ENCODE measurements around the gene ARL13B. TPM values are rescaled to one million over a fixed set of nuclear protein-coding genes. Genes with fewer than 3 reads are reported as not detected.

ARL13B gene
- total and polyA plus RNA-seq, 2 of the 4 experiments (the other 2 are of a cell fraction): 2.7 to 3.0 TPM

DNA sequence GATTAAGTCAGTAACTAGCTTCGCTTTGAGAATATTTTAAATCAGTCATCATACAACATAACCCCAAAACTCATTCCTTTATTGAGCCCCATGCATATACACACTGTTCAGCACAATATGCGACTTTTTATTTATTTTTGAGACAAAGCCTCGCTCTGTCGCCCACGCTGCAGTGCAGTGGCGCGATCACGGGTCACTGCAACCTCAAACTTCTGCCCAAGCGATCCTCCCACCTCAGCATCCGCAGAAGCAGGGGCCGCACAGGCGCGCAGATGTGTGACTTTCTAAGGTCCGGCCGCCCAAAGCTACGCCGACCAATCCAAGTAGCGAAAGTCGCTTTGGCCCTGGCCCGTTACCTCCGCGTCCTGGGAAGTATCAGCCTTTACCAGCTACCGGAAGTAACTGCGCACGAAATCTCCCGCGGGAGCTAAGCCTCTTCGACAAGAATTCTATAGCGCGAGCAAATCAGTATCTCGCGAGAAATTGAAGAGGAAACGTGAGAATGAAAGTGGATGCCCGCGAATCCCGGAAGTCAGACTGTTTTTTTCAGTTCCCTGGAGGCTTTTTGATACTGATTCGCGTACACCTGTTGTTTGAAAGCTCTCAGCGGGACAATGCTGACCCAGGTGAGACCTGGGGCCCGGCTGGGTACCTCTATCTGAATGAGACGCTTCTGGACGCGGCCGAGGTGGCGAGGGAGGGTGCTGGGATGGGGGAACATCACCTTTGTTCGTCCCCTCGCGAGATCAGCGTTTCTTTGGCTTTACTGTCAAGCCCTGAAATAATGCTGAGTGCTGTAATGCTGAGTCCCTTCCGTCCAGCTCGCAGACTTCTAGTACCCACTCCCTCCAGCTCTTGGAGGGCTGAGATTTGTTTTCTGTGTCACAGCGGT lies 82.8 kb downstream of the ARL13B start, which contains the start of the genes DHFR2 and NSUN3:
Gene DHFR2, minus strand, starts transcription at position 404 of the 892 bp plus-strand sequence. CDS start 1,405 bp downstream, outside the sequence.
Gene NSUN3, plus strand, starts transcription at position 549 of the 892 bp plus-strand sequence. Its CDS starts 66 bp downstream, at position 615.
- H3K4me2 ChIP-seq (ENCODE audit: low read depth, low read length): peak within 1 kb of the TSS; percentile 79
- in situ Hi-C loops (cut with MboI; ENCODE audit: low sequenced_read_pairs): no loop called here
- POLR2A ChIA-PET (ENCODE audit: unreplicated experiment): interaction anchor here (0.5 kb wide), 1 partner anchor 33 kb away, joined by 3 read pairs; no protein-coding TSS in a partner anchor
- peaks cover 4% of the 10 kb centered on the region for H3K36me3 ChIP-seq (ENCODE audit: control insufficient read depth, insufficient read depth, low read length)
- peak within 1 kb of the TSS; percentile 90 for H2AFZ ChIP-seq (replicated peaks; ENCODE audit: low read length, poor library complexity)
- H3K4me1 ChIP-seq (ENCODE audit: control insufficient read depth, insufficient read depth, low read length): peaks cover 1% of the 10 kb centered on the region; the same call in 1 of the 2 replicates
- peak within 1 kb of the TSS; percentile 96 for H3K14ac ChIP-seq (replicated peaks; ENCODE audit: low read depth, low read length)
- H2BK120ac ChIP-seq (ENCODE audit: low read depth, low read length): peak within 1 kb of the TSS; percentile 89
- peak within 1 kb of the TSS; percentile 78 for H3K18ac ChIP-seq (ENCODE audit: low read depth, low read length)
- peak within 1 kb of the TSS; percentile 88 for H3K4ac ChIP-seq (ENCODE audit: low read depth, low read length)
- H3K4me3 ChIP-seq (ENCODE audit: insufficient read depth, low read depth, low read length): peak within 1 kb of the TSS; percentile 70
- intact Hi-C loops (cut with micrococcal nuclease): loop anchor here (10.0 kb wide), 1 partner anchor 218 kb away; no protein-coding TSS in a partner anchor
- H3K27ac ChIP-seq (ENCODE audit: insufficient read depth, low read length): peak within 1 kb of the TSS; percentile 91
- peak within 1 kb of the TSS; percentile 14; the same call in 1 of the 2 replicates for H2AK5ac ChIP-seq (ENCODE audit: low read depth, low read length)
- TSS peak; percentile 66 for BruUV-seq (replicated peaks)
- peak within 1 kb of the TSS; percentile 84 for H2BK5ac ChIP-seq (ENCODE audit: low read depth, low read length, poor library complexity, severe bottlenecking)
- H3K9ac ChIP-seq (ENCODE audit: low read depth, low read length): peak within 1 kb of the TSS; percentile 92
- 0% methylated on average over 22 of the region's 52 CpGs; no CpG with 5 or more reads in 1 of the 2 experiments for WGBS, 2 experiments (ENCODE audit: extremely low coverage in 2 of 2, insufficient read length in 1 of 2)
- H2BK15ac ChIP-seq (ENCODE audit: low read depth, low read length): peak within 1 kb of the TSS; percentile 22; the same call in 1 of the 3 replicates
- dilution Hi-C loops (cut with HindIII; ENCODE audit: low sequenced_read_pairs, unreplicated experiment): no loop called here
- peak within 1 kb of the TSS; percentile 89 for H4K5ac ChIP-seq (ENCODE audit: low read depth, low read length)
- H4K8ac ChIP-seq (ENCODE audit: low read depth in 2 of 2, low read length in 2 of 2): peak within 1 kb of the TSS; percentile 61 to 95
- CTCF ChIA-PET: no interaction called here
- H3K9me1 ChIP-seq (ENCODE audit: insufficient read depth, low read length): no peaks in the 10 kb centered on the region
- H4K20me1 ChIP-seq (ENCODE audit: insufficient read depth, low read length): no peaks in the 10 kb centered on the region
- peak within 1 kb of the TSS; percentile 76 for H3K23ac ChIP-seq (ENCODE audit: low read depth, low read length)
- H2AK9ac ChIP-seq (replicated peaks; ENCODE audit: low read depth, low read length, poor library complexity): peak within 1 kb of the TSS; percentile 71
- DNase-seq (peak; percentile 98), ATAC-seq (ENCODE audit: low read depth) (peak; percentile 97)
- no peaks in the 10 kb centered on the region for H3K9me3 ChIP-seq (ENCODE audit: control insufficient read depth, insufficient read depth, low read length)
- H2BK20ac ChIP-seq (ENCODE audit: low read depth, low read length): peak within 1 kb of the TSS; percentile 62; the same call in 1 of the 2 replicates
- peak within 1 kb of the TSS; percentile 97 for H3K56ac ChIP-seq (ENCODE audit: extremely low read depth, insufficient read depth, low read length)
- no peaks in the 10 kb centered on the region for H3K27me3 ChIP-seq (ENCODE audit: control insufficient read depth, insufficient read depth, low read length)
- peaks cover 6 to 34% of the 10 kb centered on the region in 2 experiments; a peak in 2 of 4 replicates for H3K79me1 ChIP-seq (ENCODE audit: low read depth in 1 of 2, low read length in 2 of 2)
- H4K91ac ChIP-seq (ENCODE audit: insufficient read depth, low read depth, low read length): peak within 1 kb of the TSS; percentile 91
- no peak for TF ChIP-seq MAZ (IDR thresholded peaks at IDR 0.05; ENCODE audit: borderline replicate concordance, low read depth, low read length)
- TF ChIP-seq RCOR1 (IDR thresholded peaks at IDR 0.05; ENCODE audit: insufficient replicate concordance, low read length): peak; percentile 26
- TF ChIP-seq RFX5 (IDR thresholded peaks at IDR 0.05; ENCODE audit: low read depth, low read length): no peak
- TF ChIP-seq, protein P1, sequence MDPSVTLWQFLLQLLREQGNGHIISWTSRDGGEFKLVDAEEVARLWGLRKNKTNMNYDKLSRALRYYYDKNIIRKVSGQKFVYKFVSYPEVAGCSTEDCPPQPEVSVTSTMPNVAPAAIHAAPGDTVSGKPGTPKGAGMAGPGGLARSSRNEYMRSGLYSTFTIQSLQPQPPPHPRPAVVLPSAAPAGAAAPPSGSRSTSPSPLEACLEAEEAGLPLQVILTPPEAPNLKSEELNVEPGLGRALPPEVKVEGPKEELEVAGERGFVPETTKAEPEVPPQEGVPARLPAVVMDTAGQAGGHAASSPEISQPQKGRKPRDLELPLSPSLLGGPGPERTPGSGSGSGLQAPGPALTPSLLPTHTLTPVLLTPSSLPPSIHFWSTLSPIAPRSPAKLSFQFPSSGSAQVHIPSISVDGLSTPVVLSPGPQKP (IDR thresholded peaks at IDR 0.05; ENCODE audit: borderline replicate concordance, low read depth, low read length): no peak
- TF ChIP-seq NFE2L2 (IDR thresholded peaks at IDR 0.05; ENCODE audit: low read depth, low read length): no peak; the same call in 1 of the 2 replicates
- TF ChIP-seq, protein P2, sequence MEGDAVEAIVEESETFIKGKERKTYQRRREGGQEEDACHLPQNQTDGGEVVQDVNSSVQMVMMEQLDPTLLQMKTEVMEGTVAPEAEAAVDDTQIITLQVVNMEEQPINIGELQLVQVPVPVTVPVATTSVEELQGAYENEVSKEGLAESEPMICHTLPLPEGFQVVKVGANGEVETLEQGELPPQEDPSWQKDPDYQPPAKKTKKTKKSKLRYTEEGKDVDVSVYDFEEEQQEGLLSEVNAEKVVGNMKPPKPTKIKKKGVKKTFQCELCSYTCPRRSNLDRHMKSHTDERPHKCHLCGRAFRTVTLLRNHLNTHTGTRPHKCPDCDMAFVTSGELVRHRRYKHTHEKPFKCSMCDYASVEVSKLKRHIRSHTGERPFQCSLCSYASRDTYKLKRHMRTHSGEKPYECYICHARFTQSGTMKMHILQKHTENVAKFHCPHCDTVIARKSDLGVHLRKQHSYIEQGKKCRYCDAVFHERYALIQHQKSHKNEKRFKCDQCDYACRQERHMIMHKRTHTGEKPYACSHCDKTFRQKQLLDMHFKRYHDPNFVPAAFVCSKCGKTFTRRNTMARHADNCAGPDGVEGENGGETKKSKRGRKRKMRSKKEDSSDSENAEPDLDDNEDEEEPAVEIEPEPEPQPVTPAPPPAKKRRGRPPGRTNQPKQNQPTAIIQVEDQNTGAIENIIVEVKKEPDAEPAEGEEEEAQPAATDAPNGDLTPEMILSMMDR (conservative IDR thresholded peaks at IDR 0.05; ENCODE audit: low read depth, low read length): no peak
- TF ChIP-seq SMC3 (IDR thresholded peaks at IDR 0.05; ENCODE audit: low read depth, low read length): no peak
- TF ChIP-seq, protein P3, sequence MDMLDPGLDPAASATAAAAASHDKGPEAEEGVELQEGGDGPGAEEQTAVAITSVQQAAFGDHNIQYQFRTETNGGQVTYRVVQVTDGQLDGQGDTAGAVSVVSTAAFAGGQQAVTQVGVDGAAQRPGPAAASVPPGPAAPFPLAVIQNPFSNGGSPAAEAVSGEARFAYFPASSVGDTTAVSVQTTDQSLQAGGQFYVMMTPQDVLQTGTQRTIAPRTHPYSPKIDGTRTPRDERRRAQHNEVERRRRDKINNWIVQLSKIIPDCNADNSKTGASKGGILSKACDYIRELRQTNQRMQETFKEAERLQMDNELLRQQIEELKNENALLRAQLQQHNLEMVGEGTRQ (IDR thresholded peaks at IDR 0.05; ENCODE audit: low read depth, low read length): no peak
- no peak for TF ChIP-seq FOS (IDR thresholded peaks at IDR 0.05; ENCODE audit: low read depth, low read length)
- TF ChIP-seq MAFK (IDR thresholded peaks at IDR 0.05; ENCODE audit: low read depth, low read length): peak; percentile 88
- no peak for TF ChIP-seq CEBPB (IDR thresholded peaks at IDR 0.05; ENCODE audit: low read depth, low read length)
- TF ChIP-seq RAD21 (IDR thresholded peaks at IDR 0.05; ENCODE audit: low read length): no peak
- no peak for TF ChIP-seq CHD1 (IDR thresholded peaks at IDR 0.05; ENCODE audit: low read depth, low read length)

Data from IMR-90 (cell line).